ENCODE measurements around the gene DLG2.

Gene DLG2

DNA sequence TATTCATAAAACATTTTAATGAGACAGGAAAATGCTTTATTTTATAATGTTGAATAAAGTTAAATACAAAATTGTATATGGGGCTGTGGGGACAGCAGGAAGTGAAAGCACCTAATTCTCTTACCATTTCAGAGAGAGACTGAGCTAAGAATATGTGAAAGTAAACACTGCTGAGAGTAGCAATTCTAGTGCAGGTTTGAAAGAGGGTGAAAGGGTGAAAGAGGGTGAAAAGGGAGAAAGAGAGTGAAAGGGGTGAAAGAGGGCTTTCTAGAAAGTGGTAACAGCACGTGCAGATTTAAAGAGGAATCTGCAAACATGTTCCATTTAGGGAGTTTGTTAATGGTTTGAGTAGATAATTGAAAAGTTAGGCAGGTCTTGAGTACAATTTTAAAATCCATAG lies 1689.0 kb downstream of the DLG2 start:
- DNase-seq = no peak
- Histone ChIP-seq H3K4me1 (ENCODE audit: control insufficient read depth, insufficient read depth, low read length, poor library complexity, severe bottlenecking) (no peaks in the 10 kb centered on the region), H3K27me3 (replicated peaks; ENCODE audit: control insufficient read depth, insufficient read depth, low read length, poor library complexity, severe bottlenecking) (no peaks in the 10 kb centered on the region), H3K27ac (ENCODE audit: insufficient read depth, low read length, poor library complexity, severe bottlenecking) (no peak overlapping the region), H3K9me3 (ENCODE audit: control insufficient read depth, low read length) (no peaks in the 10 kb centered on the region), H3K4me3 (ENCODE audit: insufficient read depth, low read depth, low read length, poor library complexity, severe bottlenecking) (no peak overlapping the region), H3K36me3 (ENCODE audit: control insufficient read depth, insufficient read depth, low read length) (no peaks in the 10 kb centered on the region)

DNA sequence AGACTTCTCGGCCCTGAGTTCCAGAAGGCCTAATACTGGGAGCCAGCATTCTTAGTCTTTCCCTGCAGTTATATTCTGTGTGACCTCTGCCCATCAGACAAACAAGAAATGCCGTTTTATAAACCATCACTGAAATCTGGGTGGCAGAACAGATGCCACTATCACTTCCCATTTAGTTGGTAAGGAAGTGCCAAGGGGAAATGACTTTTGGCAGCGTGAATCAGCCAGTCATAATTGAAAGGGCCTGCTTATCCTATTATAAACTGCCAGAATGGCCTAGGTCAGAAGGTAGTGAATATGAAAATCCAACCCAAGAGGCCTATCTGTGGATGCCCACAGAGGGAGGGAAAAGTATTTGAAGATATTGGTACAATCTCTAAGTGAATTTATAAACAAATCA lies 1694.1 kb downstream of the DLG2 start:
- no peak overlapping the region for H3K4me3 ChIP-seq (ENCODE audit: insufficient read depth, low read depth, low read length, poor library complexity, severe bottlenecking)
- no peaks in the 10 kb centered on the region for H3K9me3 ChIP-seq (ENCODE audit: control insufficient read depth, low read length)
- H3K27me3 ChIP-seq (replicated peaks; ENCODE audit: control insufficient read depth, insufficient read depth, low read length, poor library complexity, severe bottlenecking) = no peaks in the 10 kb centered on the region
- H3K27ac ChIP-seq (ENCODE audit: insufficient read depth, low read length, poor library complexity, severe bottlenecking) = no peak overlapping the region
- no peaks in the 10 kb centered on the region for H3K4me1 ChIP-seq (ENCODE audit: control insufficient read depth, insufficient read depth, low read length, poor library complexity, severe bottlenecking)
- no peak for DNase-seq
- no peaks in the 10 kb centered on the region for H3K36me3 ChIP-seq (ENCODE audit: control insufficient read depth, insufficient read depth, low read length)

DNA sequence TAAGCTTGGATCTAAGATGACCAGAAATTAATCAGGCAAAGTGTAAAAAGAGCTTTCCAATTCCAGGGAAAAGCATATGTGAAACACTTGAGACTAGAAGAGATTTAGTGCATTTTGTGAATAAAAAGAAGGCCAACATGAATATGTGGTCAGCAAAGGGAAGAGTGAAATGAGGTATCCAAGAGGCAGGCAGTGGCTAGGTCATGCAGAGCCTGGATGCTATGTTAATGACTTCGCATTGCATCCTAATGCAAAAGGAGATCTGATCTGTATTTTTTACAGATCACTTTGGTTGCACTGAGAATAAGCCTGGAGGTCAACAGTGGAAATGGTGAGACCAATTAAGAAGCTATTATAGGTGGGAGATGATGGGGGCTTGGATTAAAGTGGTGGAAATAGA lies 1699.7 kb downstream of the DLG2 start:
- no peaks in the 10 kb centered on the region for H3K9me3 ChIP-seq (ENCODE audit: control insufficient read depth, low read length)
- no peak for DNase-seq
- H3K4me3 ChIP-seq (ENCODE audit: insufficient read depth, low read depth, low read length, poor library complexity, severe bottlenecking) = no peak overlapping the region
- no peaks in the 10 kb centered on the region for H3K4me1 ChIP-seq (ENCODE audit: control insufficient read depth, insufficient read depth, low read length, poor library complexity, severe bottlenecking)
- no peak overlapping the region for H3K27ac ChIP-seq (ENCODE audit: insufficient read depth, low read length, poor library complexity, severe bottlenecking)
- H3K27me3 ChIP-seq (replicated peaks; ENCODE audit: control insufficient read depth, insufficient read depth, low read length, poor library complexity, severe bottlenecking) = no peaks in the 10 kb centered on the region
- H3K36me3 ChIP-seq (ENCODE audit: control insufficient read depth, insufficient read depth, low read length) = no peaks in the 10 kb centered on the region

DNA sequence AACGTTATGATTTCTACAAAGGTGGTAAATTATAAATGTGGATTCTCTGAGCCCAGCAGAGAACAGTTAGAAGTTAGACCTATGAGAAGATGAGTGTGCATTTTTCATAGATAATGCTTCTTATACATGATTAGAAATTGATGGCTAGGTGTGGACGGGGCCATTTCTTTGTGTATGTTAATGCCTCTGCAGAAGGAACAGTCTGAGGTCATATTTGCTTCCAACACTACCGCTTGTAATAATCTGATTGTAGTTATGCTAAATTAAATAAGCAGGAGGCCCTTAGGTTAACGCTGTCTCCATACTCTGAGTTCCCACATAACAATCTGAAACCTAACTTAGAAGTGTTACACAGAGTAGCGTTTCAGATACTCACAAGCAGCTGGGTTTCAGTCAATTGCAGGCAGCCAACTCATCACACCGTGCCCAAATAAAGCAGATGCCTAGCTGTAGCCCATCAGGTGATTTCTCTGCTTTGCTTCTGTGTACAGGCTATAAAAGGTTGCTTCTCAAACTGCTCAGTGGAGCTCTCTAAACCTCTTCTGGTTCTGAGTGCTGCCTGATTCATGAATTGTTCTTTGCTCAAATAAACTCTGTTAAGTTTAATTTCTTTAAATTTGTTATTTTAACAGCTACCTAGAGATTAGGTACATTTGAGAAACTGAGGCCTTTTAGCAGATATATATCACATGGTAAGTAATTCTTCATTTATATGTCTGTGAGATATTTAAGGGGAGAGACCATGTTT lies 1702.2 kb downstream of the DLG2 start:
- no peaks in the 10 kb centered on the region for H3K9me3 ChIP-seq (ENCODE audit: control insufficient read depth, low read length)
- DNase-seq = no peak

DNA sequence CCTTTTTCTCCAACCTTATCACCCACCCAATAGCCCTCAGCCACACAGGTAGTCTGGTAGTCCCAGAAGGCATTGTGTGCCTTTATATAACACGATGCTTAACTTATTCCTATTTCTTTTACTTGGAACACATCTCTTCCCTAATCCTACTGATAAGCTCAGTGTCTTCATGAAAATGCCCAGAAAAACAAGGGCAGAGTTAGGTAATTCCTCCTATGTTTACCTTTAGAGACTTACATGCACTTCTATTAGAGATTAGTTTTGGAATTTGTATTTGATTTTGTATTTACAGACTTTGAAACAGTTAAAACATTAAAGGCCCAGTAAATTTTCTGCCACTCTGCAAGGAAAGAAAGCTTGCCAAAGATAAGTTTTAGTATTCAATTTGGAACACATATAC lies 1703.2 kb downstream of the DLG2 start:
- DNase-seq = no peak
- H3K27ac ChIP-seq (ENCODE audit: insufficient read depth, low read length, poor library complexity, severe bottlenecking) = no peak overlapping the region
- H3K4me3 ChIP-seq (ENCODE audit: insufficient read depth, low read depth, low read length, poor library complexity, severe bottlenecking) = no peak overlapping the region
- no peaks in the 10 kb centered on the region for H3K36me3 ChIP-seq (ENCODE audit: control insufficient read depth, insufficient read depth, low read length)
- H3K4me1 ChIP-seq (ENCODE audit: control insufficient read depth, insufficient read depth, low read length, poor library complexity, severe bottlenecking) = no peaks in the 10 kb centered on the region
- H3K9me3 ChIP-seq (ENCODE audit: control insufficient read depth, low read length) = no peaks in the 10 kb centered on the region
- H3K27me3 ChIP-seq (replicated peaks; ENCODE audit: control insufficient read depth, insufficient read depth, low read length, poor library complexity, severe bottlenecking) = no peaks in the 10 kb centered on the region

More for the DNA sequence above, 1702.2 kb downstream of the DLG2 start:
- Histone ChIP-seq H3K27ac (ENCODE audit: insufficient read depth, low read length, poor library complexity, severe bottlenecking) (no peak overlapping the region), H3K4me1 (ENCODE audit: control insufficient read depth, insufficient read depth, low read length, poor library complexity, severe bottlenecking) (no peaks in the 10 kb centered on the region), H3K27me3 (replicated peaks; ENCODE audit: control insufficient read depth, insufficient read depth, low read length, poor library complexity, severe bottlenecking) (no peaks in the 10 kb centered on the region), H3K4me3 (ENCODE audit: insufficient read depth, low read depth, low read length, poor library complexity, severe bottlenecking) (no peak overlapping the region), H3K36me3 (ENCODE audit: control insufficient read depth, insufficient read depth, low read length) (no peaks in the 10 kb centered on the region)

DNA sequence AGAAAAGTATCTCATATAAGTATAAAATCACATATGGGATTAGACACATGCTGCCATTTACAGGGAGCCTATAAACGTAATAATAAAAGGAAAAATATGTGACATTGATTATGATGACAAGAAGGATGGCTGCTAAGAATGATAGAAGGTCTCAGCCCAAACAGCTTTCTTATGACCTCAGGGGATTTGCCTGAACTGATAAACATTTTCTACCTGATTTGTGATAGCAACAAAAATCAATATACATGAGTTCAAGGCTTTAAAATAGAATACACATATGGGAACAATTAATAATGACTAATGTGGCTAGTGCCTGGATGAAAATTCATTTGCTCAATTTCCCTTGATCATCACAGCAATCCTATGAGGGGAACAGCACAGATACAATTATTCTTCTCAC lies 1704.2 kb downstream of the DLG2 start:
- H3K4me1 ChIP-seq (ENCODE audit: control insufficient read depth, insufficient read depth, low read length, poor library complexity, severe bottlenecking) = no peaks in the 10 kb centered on the region
- H3K27ac ChIP-seq (ENCODE audit: insufficient read depth, low read length, poor library complexity, severe bottlenecking) = no peak overlapping the region
- H3K36me3 ChIP-seq (ENCODE audit: control insufficient read depth, insufficient read depth, low read length) = no peaks in the 10 kb centered on the region
- no peaks in the 10 kb centered on the region for H3K9me3 ChIP-seq (ENCODE audit: control insufficient read depth, low read length)
- H3K4me3 ChIP-seq (ENCODE audit: insufficient read depth, low read depth, low read length, poor library complexity, severe bottlenecking) = no peak overlapping the region
- DNase-seq = no peak
- no peaks in the 10 kb centered on the region for H3K27me3 ChIP-seq (replicated peaks; ENCODE audit: control insufficient read depth, insufficient read depth, low read length, poor library complexity, severe bottlenecking)

DNA sequence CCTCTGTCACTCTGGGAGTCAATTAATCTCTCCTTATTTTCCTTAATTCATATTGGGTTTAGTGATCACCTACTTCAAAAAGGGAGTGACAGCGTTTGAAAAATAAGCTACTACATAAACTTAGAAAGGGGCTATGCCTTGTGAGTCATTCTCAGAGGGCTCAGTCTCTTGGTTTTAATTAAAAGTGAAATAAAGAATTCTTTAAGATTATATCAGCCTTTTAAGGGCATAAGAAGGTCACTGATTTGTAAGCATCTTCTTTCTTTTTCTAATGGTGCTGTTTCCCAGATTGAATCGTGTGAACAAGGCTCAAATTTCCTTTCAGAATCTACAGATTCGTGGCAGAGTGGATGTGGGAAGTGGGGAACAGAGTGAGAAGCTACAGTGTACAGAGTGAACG lies 1704.8 kb downstream of the DLG2 start:
- no peaks in the 10 kb centered on the region for H3K36me3 ChIP-seq (ENCODE audit: control insufficient read depth, insufficient read depth, low read length)

DNA sequence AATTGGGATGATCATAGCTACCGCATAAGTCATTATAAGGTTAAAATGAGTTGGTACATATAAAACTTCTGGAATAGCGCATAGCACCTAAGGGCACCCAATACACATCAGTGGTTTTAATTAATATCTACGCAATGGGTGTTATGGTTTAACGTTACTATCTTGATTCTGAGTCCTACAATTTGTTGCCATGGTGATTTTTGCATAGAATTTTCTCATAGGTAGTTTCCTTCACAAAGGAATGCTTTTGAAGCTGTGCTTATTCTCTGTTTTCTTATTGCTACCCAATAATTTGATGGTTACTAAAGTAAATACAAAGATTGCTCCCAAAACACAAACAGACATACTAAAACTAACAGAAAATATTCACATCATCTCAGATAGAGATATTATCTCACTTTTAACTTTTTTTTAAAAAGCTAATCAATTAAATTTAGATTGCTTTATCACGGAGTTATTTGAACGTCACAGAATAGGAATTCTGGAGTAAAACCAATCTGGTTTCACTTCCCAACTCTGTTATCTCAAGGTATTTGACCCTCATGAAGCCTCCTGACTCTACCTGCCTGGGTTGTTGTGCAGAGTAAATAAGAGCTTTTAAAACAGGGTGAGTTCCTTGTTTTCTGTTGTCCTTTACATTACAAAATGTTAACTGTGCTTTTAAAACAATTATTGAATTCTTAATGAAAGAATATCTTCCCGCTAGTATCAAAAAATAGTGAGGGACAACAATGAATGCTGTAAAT lies 1705.5 kb downstream of the DLG2 start:
- no peaks in the 10 kb centered on the region for H3K36me3 ChIP-seq (ENCODE audit: control insufficient read depth, insufficient read depth, low read length)
- no peak overlapping the region for H3K4me3 ChIP-seq (ENCODE audit: insufficient read depth, low read depth, low read length, poor library complexity, severe bottlenecking)
- H3K27ac ChIP-seq (ENCODE audit: insufficient read depth, low read length, poor library complexity, severe bottlenecking) = no peak overlapping the region
- no peaks in the 10 kb centered on the region for H3K27me3 ChIP-seq (replicated peaks; ENCODE audit: control insufficient read depth, insufficient read depth, low read length, poor library complexity, severe bottlenecking)
- H3K4me1 ChIP-seq (ENCODE audit: control insufficient read depth, insufficient read depth, low read length, poor library complexity, severe bottlenecking) = no peaks in the 10 kb centered on the region
- no peak for DNase-seq
- H3K9me3 ChIP-seq (ENCODE audit: control insufficient read depth, low read length) = no peaks in the 10 kb centered on the region

More for the DNA sequence above, 1704.8 kb downstream of the DLG2 start:
- Histone ChIP-seq H3K27ac (ENCODE audit: insufficient read depth, low read length, poor library complexity, severe bottlenecking) (no peak overlapping the region), H3K27me3 (replicated peaks; ENCODE audit: control insufficient read depth, insufficient read depth, low read length, poor library complexity, severe bottlenecking) (no peaks in the 10 kb centered on the region), H3K4me3 (ENCODE audit: insufficient read depth, low read depth, low read length, poor library complexity, severe bottlenecking) (no peak overlapping the region), H3K4me1 (ENCODE audit: control insufficient read depth, insufficient read depth, low read length, poor library complexity, severe bottlenecking) (no peaks in the 10 kb centered on the region), H3K9me3 (ENCODE audit: control insufficient read depth, low read length) (no peaks in the 10 kb centered on the region)
- DNase-seq = no peak

DNA sequence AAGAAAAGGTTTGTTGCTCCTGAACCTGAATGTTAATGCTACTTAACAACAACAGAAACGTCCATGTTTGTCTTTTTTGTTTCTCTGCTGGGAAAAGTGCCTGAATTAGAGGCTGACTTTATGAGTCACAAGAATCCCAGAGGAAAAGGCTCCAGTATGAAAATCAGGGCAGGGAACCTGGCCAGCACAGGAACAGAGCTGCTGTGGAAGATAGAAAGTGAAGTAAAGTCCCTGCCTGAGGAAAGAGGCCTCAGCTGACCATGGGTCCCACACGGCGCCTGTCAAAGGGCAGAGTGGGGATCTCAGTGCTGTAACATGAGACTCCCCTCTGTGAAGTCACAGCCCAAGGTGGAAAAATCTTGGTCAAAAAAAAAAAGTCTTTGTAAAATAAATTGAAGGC lies 1708.7 kb downstream of the DLG2 start:
- Histone ChIP-seq H3K27me3 (replicated peaks; ENCODE audit: control insufficient read depth, insufficient read depth, low read length, poor library complexity, severe bottlenecking) (no peaks in the 10 kb centered on the region), H3K4me1 (ENCODE audit: control insufficient read depth, insufficient read depth, low read length, poor library complexity, severe bottlenecking) (no peaks in the 10 kb centered on the region), H3K36me3 (ENCODE audit: control insufficient read depth, insufficient read depth, low read length) (no peaks in the 10 kb centered on the region), H3K27ac (ENCODE audit: insufficient read depth, low read length, poor library complexity, severe bottlenecking) (no peak overlapping the region), H3K4me3 (ENCODE audit: insufficient read depth, low read depth, low read length, poor library complexity, severe bottlenecking) (no peak overlapping the region), H3K9me3 (ENCODE audit: control insufficient read depth, low read length) (no peaks in the 10 kb centered on the region)
- DNase-seq = no peak

DNA sequence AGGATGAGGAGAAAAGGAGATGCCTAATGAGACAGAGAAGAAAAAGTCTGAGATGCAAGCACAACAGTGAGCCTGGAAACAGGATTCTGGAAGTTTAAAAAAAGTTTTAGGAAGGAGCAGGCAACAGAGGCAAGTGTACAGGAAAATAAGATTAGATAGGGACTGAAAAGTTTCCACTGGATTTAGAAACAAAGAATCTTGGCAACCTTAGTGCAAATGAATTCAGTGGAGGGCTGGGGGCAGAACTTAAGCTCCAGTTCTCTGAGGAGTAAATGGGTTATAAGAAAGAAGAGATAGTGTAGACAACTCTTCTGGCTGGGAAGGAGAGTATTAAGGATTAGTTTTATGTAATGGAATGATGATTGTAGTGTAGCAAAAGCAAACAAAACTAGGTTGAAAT lies 1712.1 kb downstream of the DLG2 start:
- Histone ChIP-seq H3K9me3 (ENCODE audit: control insufficient read depth, low read length) (no peaks in the 10 kb centered on the region), H3K4me3 (ENCODE audit: insufficient read depth, low read depth, low read length, poor library complexity, severe bottlenecking) (no peak overlapping the region), H3K36me3 (ENCODE audit: control insufficient read depth, insufficient read depth, low read length) (no peaks in the 10 kb centered on the region), H3K4me1 (ENCODE audit: control insufficient read depth, insufficient read depth, low read length, poor library complexity, severe bottlenecking) (no peaks in the 10 kb centered on the region), H3K27me3 (replicated peaks; ENCODE audit: control insufficient read depth, insufficient read depth, low read length, poor library complexity, severe bottlenecking) (no peaks in the 10 kb centered on the region), H3K27ac (ENCODE audit: insufficient read depth, low read length, poor library complexity, severe bottlenecking) (no peak overlapping the region)
- no peak for DNase-seq

Data from effector memory CD4-positive, alpha-beta T cell (primary cell).